ENCODE measurements around the gene VSTM4. TPM values are rescaled to one million over a fixed set of nuclear protein-coding genes. Genes with fewer than 3 reads are reported as not detected.

The VSTM4 gene
- total and polyA plus RNA-seq, 2 experiments from 2014 or later = 0.21 to 0.66 TPM

DNA sequence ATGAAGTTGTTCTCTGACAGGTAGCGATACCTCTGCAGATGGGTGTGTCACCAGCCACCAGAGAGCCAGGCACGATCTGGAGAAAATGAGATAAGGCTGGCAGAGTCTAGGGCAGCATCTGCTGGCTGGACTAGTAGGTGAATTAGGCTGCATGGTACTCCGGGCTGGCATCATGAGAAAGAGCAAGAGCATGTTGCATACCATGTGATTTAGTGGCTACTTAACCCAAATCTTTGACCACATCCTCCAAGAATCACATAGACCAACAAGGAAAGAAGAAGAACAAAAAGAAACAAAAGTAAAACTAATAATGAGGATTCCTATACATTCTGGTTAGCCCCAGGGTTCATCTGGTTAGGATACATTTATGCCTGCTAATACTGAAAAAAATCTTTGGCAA is 41.9 kb upstream of the VSTM4 start:
- 0 out of 3 replicates have a peak, but pooled peaks cover 3% of the 10 kb centered on the region for H3K9me3 Mint-ChIP-seq
- DNase-seq (ENCODE audit: low spot score) = no peak
- no peaks in the 10 kb centered on the region for H4K20me1 ChIP-seq (replicated peaks; ENCODE audit: insufficient read depth)
- peaks cover 21% of the 10 kb centered on the region for H3K4me1 Mint-ChIP-seq
- H3K4me3 ChIP-seq = no peak overlapping the region
- H3K27me3 Mint-ChIP-seq (ENCODE audit: insufficient read depth, low read depth, poor library complexity) = peaks cover 5% of the 10 kb centered on the region
- no peak overlapping the region for H3K4me2 ChIP-seq
- H3K27me3 ChIP-seq (ENCODE audit: insufficient read depth) = no peaks in the 10 kb centered on the region
- H3K27ac Mint-ChIP-seq = no peak overlapping the region
- peaks cover 3% of the 10 kb centered on the region; the same call in 1 of the 3 replicates for H3K36me3 Mint-ChIP-seq (ENCODE audit: low read depth)
- H3K36me3 ChIP-seq (ENCODE audit: insufficient read depth) = no peaks in the 10 kb centered on the region
- H3K4me1 ChIP-seq (ENCODE audit: insufficient read depth) = peaks cover 21% of the 10 kb centered on the region
- TF ChIP-seq CREB1 (CRISPR knock-in tag; IDR thresholded peaks at IDR 0.05; ENCODE audit: low read depth) = no peak
- TF ChIP-seq EZH2phosphoT487 (IDR thresholded peaks at IDR 0.05; ENCODE audit: unreplicated experiment) = no peak
- no peak for TF ChIP-seq ZNF462 (CRISPR knock-in tag; IDR thresholded peaks at IDR 0.05)
- TF ChIP-seq EZH2 (IDR thresholded peaks at IDR 0.05; ENCODE audit: low read depth, unreplicated experiment) = no peak
- no peak for TF ChIP-seq STAT1 (IDR thresholded peaks at IDR 0.05; ENCODE audit: unreplicated experiment)
- TF ChIP-seq, protein P1, sequence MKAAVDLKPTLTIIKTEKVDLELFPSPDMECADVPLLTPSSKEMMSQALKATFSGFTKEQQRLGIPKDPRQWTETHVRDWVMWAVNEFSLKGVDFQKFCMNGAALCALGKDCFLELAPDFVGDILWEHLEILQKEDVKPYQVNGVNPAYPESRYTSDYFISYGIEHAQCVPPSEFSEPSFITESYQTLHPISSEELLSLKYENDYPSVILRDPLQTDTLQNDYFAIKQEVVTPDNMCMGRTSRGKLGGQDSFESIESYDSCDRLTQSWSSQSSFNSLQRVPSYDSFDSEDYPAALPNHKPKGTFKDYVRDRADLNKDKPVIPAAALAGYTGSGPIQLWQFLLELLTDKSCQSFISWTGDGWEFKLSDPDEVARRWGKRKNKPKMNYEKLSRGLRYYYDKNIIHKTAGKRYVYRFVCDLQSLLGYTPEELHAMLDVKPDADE (IDR thresholded peaks at IDR 0.05) = no peak
- no peak for TF ChIP-seq NANOG (IDR thresholded peaks at IDR 0.05; ENCODE audit: borderline replicate concordance)
- TF ChIP-seq POLR2AphosphoS5 (IDR thresholded peaks at IDR 0.05; ENCODE audit: low read depth) = no peak
- no peak for TF ChIP-seq CTCF (conservative IDR thresholded peaks at IDR 0.05; ENCODE audit: low read depth in 2 of 2)
- no peak for TF ChIP-seq REST (IDR thresholded peaks at IDR 0.05; ENCODE audit: unreplicated experiment)
- peaks cover 17% of the 10 kb centered on the region; the same call in 1 of the 2 replicates for H3K9me2 ChIP-seq (ENCODE audit: insufficient read depth)
- no peaks in the 10 kb centered on the region for H3K79me2 ChIP-seq (replicated peaks; ENCODE audit: insufficient read depth)
- no peak for ATAC-seq
- H2AFZ ChIP-seq = no peak overlapping the region
- H3K27ac ChIP-seq (ENCODE audit: low read depth) = no peak overlapping the region
- no peaks in the 10 kb centered on the region for H3F3A ChIP-seq (replicated peaks; ENCODE audit: low read depth)
- H3K4me3 Mint-ChIP-seq = no peak overlapping the region

All from GM23338 (cell line).